ENCODE data around the gene LMTK2.

LMTK2 gene

GRCh38 chr7:98222533-98223195, 116.0 kb downstream of the LMTK2 start:
- no peak for DNase-seq

GRCh38 chr7:98223351-98223897, 116.8 kb downstream of the LMTK2 start:
- no peak for DNase-seq

DNA sequence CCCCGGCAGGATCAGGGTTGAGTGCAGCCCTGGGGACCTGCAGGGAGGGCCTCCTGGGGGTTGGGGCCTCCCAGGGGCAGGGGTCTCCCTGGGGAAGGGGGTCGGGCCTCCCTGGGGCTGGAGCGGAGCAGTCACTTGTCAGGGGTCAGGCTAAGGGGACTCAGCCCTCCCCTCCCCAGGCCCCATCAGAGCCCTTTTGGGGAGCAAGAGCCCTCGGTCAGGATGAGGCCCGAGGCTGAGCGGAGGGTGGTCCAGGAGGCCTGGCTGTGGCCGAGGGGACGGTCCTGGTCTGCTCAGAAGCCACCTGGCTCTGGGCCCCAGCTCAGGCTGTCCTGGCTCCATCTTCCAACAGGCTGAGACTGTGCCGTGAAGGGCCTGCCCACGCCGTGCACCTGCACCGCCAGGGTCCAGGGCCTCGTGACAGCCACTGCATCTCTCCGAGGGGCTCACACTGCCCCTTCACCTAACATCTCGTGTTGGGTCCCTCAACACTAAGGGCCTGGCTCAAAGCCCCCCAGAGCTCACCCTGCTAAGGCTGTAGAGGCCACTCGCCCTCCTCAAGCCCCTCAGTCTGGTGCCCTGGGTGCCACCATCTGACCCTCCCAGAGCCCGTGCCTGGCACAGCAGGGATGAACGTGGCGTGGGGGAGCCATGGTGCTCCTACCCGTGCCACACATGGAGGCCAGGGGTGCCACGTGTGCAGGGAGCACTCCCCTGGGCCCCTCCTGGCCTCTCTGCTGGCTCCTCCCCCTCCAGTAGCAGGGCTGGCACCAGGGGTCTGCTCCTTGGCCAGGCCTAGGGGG, 117.4 kb downstream of the LMTK2 start:
- DNase-seq = no peak

- no peak for DNase-seq
These were observed 118.1 kb downstream of the LMTK2 start for GRCh38 chr7:98224701-98225181.

DNA sequence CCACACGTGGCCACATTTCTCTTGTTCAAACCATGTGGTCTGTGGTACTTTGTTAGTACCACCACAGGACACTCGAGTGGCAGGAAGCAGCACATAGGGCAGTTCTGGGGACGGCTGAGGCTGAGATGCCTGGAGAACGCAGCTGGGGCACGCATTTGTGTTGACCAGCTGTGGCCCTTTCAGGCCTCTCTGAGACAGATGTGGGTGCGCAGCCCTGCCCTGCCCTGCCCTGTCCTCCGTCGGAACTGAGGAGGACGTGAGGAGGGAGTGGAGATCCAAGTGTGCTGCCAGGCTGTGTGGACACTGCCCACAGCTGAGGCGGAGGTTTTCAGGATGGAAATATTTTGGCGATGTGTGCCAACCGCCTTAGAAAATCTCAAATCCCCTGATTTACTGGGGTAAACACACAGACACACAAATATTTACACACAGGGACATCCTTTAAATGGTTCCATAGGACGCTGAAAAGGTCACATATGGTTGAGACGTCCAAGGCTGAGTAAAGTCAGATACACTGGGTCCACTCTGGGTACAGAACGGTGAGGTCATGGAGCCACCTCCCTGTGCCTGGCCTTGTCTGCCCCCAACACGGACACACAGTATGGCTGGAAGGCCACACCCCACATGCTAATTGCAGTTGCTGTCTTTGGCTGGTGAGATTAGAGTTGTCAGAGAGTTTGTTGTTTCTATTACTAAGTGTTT, 119.4 kb downstream of the LMTK2 start:
- no peak for DNase-seq

- DNase-seq = no peak
These were observed 121.3 kb downstream of the LMTK2 start for GRCh38 chr7:98227939-98228338.

DNA sequence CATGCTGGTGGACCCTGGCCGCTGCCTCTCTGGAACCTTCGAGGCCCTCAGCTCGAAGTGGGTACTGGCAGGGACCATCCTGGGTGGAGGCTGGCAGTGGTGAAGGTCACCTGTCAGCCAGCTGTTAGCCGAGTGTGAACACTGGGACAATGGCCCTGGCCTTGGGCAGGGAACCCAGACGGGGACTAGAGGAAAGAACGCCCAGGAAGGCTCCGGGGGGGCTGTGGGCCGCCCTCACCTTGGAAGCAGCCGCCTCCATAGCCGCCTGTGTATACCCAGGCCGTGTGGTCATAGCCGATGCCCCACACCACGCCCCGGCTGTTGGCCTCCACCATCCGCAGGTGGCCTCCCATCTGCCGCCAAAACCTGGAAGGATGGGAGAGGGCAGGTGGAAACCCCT, 122.1 kb downstream of the LMTK2 start:
- no peak for DNase-seq

GRCh38 chr7:98229441-98229840, 122.8 kb downstream of the LMTK2 start:
- no peak for DNase-seq

GRCh38 chr7:98229991-98230745, 123.5 kb downstream of the LMTK2 start:
- no peak for DNase-seq

DNA sequence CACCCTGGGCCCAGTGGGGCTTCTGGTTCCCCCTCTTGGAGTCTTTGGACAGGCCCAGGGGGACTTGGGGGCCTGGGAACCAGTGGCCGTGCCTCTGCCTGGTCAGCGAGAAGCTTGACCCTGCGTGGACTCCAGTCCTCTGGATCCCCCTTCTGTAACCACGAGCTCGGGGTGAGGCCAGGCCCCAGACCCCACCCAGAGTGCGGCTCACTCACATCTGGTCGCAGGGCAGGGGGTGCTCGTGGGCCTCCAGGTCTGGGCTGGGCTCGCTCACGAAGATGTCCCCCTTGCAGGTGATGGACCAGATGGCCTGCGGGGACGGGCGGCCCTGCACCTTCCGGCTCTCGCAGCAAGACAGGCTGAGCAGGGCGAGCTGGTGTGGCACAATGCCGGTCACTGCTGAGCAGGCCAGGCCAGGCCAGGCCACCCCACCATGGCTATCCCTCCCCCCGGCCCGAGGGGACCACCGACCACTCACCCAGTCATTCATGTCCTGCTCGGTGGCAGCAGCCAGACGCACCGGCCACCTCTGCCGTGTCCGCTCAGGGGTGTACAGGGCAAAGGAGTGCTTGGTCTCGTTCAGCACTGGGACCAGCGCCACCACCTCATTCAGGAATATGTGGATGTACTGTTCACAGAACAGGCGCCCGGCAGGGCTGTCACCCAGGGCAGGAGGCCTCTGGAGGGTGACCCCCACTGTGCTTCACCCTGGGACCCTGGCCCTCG, 124.2 kb downstream of the LMTK2 start:
- DNase-seq = no peak

DNA sequence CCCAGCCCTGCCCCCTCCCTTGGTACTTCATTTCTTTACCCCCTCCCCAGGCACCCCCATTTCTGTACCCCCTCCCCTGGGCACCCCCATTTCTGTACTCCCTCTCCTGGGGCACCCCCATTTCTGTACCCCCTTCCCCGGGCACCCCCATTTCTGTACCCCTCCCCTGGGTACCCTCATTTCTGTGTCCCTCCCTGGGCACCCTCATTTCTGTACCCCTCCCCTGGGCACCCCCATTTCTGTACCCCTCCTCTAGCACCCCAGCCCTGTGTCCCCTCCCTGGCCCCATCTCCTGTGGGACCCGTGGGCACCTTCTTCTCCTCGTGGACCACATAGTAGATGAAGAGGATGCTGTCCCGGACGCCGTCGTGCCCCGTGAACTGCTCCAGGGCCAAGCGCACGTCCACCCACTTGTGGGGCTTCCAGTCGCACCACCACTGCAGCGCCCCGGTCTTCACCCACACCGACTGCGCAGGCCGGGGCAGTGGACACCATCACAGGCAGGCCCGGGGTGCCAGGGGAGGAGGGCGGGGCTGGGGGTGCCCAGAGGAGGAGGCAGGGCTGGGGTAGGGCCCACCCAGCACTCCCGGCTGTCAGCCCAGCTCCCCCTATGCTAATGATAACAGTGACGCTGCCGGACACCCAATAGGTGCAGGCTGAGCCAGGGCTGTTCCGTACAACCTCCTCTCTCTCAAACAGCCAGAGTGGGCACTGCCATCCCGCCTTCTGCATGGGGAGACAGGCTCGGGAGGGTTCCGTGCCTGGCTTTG, 125.0 kb downstream of the LMTK2 start:
- DNase-seq = no peak

DNA sequence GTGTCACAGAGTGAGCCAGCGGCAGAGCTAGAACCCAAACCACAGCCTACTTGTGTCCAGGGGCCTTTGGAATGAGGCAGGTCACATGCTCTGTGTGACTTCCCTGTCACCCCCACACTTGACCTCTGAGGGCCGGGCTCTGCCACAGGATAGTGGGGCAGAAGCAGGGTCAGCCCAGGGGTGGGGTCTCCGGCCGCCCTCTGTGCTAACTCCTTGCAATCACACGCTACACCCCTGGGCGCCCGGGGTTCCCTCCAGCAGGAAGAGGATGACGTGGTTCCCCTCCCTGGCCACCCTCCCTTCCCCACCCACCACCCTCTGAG, 125.6 kb downstream of the LMTK2 start:
- DNase-seq = no peak

GRCh38 chr7:98232799-98233198, 126.1 kb downstream of the LMTK2 start:
- no peak for DNase-seq

DNA sequence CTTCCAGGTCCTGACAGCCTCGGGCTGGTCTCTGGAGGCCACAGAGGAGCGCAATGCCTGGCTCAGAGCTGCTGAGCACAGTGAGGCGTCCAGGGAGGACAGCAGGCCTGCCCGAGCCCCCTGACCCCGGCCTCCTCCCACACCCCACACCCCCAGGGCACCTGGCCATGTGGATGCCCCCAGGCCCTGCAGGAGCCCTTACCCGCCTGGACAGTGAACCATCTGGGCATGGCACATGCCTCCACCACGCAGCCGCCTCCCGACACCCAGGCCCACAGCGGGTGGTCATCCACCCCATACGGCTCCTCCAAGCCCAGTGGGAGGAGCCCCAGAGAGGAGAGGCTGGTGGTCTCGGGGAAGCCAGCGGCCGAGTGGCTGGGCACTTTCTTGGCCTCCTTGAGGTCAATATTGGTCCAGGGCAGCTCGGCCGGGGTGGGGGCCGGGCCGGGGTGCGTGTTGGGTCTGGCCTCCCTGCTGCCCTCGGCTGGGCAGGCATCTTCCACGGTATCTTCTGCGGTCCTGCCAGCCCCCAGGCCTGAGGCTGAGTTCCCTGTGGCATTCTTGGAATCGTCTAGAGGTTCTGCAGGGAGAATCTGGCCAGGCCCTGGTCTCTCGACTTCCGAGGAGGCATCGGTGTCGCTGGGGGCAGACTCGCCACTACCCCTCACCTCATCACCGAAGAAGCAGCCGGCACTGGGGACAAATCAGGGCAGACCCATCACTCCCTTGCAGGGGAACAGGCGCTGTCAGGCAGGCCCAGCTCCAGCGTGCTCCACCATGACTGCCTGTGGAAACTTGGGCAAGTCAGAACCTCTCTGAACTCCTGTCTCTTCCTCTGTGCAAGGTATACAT, 126.8 kb downstream of the LMTK2 start:
- DNase-seq = no peak

GRCh38 chr7:98234429-98235147, 127.9 kb downstream of the LMTK2 start:
- no peak for DNase-seq

- no peak for DNase-seq
These were observed 129.2 kb downstream of the LMTK2 start for GRCh38 chr7:98235901-98236300.

- no peak for DNase-seq
These were observed 129.9 kb downstream of the LMTK2 start for GRCh38 chr7:98236355-98237185.

- no peak for DNase-seq
These were observed 131.4 kb downstream of the LMTK2 start for GRCh38 chr7:98238076-98238475.

DNA sequence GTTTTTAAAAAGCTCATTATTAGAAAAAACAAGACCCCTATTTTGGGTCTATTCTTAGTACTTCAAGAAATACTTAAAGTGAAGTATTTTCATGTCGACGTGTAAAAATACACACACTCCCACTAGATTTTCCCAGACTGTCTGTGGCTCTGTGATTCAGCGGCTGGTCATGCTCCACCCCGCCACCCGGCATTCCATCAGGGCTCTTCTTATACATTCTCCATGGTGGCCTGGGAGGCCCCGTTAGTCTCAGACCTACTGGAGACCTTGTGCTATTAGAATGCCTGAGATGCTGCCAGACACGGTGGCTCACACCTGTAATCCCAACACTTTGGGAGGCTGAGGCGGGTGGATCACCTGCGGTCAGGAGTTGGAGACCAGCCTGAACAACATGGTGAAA, 132.3 kb downstream of the LMTK2 start:
- DNase-seq = no peak

All from activated CD4-positive, alpha-beta T cell treated with anti-CD3 and anti-CD28 coated beads, Interleukin-2, amount 50 U/mL, for 4 hours (primary cell).